Transverse colon (tissue), 4 donors: ENCODE measurements around the gene FRMD3.

Source experiments
- CTCF ChIP-seq, 5 experiments: fragments of 200-600 bp in 3 of 5; fragments of 450-650 bp in 2 of 5; sonication (generic) in 3 of 5; IDR thresholded peaks; 1 replicate in 2 of 5; 2 replicates in 3 of 5; pipeline ENCODE4 v1.5.1; 2016 to 2017; ENCODE audit warnings: antibody characterized with exemption in 5 of 5, inconsistent platforms in 3 of 5, mild to moderate bottlenecking in 2 of 5, moderate library complexity in 1 of 5
- POLR2A ChIP-seq: fragments of 450-650 bp; IDR thresholded peaks from one replicate; pipeline ENCODE4 v1.6.1; 2016; ENCODE audit warnings: antibody characterized with exemption, mild to moderate bottlenecking, moderate library complexity
- POLR2AphosphoS5 ChIP-seq, 3 donors: sonication (generic); formaldehyde crosslinking; IDR thresholded peaks; one replicate each; pipeline ENCODE4 v1.6.1; 2016; ENCODE audit warnings: antibody characterized with exemption in 3 of 3

GRCh38 chr9:83266331-83266665, 271.9 kb downstream of the FRMD3 start:
- TF ChIP-seq POLR2AphosphoS5 (IDR thresholded peaks at IDR 0.05), result no peak
- no peak for TF ChIP-seq CTCF (IDR thresholded peaks at IDR 0.05)
- TF ChIP-seq POLR2A, result no peak
